Measurements from ENCODE around the gene USP30. TPM values are rescaled to one million over a fixed set of nuclear protein-coding genes. Genes with fewer than 3 reads are reported as not detected.
A peak's percentile ranks its signal among the peaks of the same experiment; 100 is the strongest.

Gene USP30
- polyA plus RNA-seq, 4 donors: 4.9 to 25.5 (median 8.8) TPM

DNA sequence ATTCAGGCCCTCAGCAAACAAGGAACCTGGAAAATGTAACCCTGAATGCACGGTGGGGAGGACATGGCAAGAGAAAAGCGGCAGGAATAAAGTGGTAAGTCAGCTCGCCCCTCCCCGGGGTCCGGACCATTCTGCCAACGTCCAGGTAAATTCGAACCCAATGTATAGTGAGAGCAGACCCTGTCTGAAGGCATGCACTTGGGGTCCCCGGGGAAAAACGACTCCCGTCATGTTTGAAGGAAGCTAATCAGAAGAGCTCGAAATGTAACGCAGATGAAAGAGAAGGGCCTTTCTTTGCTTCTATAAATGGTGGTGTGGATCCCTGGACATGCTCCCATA lies 64.2 kb downstream of the USP30 start:
- no peak for FAIRE-seq
- peaks cover 2 to 52% (median 11%) of the 10 kb centered on the region in 3 donors for H3K4me1 ChIP-seq (ENCODE audit: control insufficient read depth in 3 of 3, insufficient read depth in 2 of 3, low read depth in 1 of 3, low read length in 2 of 3)
- 30 to 61% (median 31%) methylated on average over 12 of the region's 12 CpGs for WGBS, 3 donors
- peaks cover 0 to 2% (median 2%) of the 10 kb centered on the region in 3 donors for H3K36me3 ChIP-seq (ENCODE audit: control insufficient read depth in 3 of 3, insufficient read depth in 2 of 3, low read depth in 1 of 3, low read length in 3 of 3)
- H3K27me3 ChIP-seq (ENCODE audit: control insufficient read depth in 3 of 3, insufficient read depth in 3 of 3, low read length in 3 of 3): no peaks in the 10 kb centered on the region
- H3K4me3 ChIP-seq (ENCODE audit: low read depth in 1 of 3, low read length in 3 of 3): no peak overlapping the region
- peak overlapping the region; percentile 88 to 94 (median 93) for H3K27ac ChIP-seq (ENCODE audit: low read depth in 1 of 3, low read length in 2 of 3)
- H3K9me3 ChIP-seq (ENCODE audit: control insufficient read depth in 2 of 2, insufficient read depth in 1 of 2, low read depth in 1 of 2, low read length in 1 of 2): no peaks in the 10 kb centered on the region
- DNase-seq: no peak

DNA sequence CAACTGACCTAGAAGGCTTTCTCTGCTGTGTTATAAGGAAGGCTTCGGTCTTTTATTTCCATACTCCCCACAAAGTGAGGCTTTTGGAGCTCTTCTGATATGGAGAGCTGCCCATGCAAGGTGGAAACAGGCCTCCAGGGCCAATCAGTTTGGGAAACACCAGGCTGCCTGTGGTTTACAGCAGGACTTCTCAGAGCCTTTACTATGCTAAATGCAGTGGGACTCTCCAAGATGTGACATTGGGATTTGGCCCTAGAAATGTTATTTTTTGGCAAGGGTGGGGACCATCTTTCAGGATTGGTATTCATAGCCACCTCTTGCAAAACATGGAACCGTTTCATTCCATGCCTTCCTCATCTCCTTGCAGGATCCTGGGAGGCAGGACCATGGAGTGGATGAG lies 67.7 kb downstream of the USP30 start:
- H3K4me3 ChIP-seq (ENCODE audit: low read depth in 1 of 3, low read length in 3 of 3): no peak overlapping the region
- H3K27ac ChIP-seq (ENCODE audit: low read depth in 1 of 3, low read length in 2 of 3): no peak overlapping the region
- peaks cover 2 to 36% (median 8%) of the 10 kb centered on the region in 3 donors for H3K4me1 ChIP-seq (ENCODE audit: control insufficient read depth in 3 of 3, insufficient read depth in 2 of 3, low read depth in 1 of 3, low read length in 2 of 3)
- H3K9me3 ChIP-seq (ENCODE audit: control insufficient read depth in 2 of 2, insufficient read depth in 1 of 2, low read depth in 1 of 2, low read length in 1 of 2): no peaks in the 10 kb centered on the region
- WGBS, 3 donors: 40 to 72% (median 56%) methylated on average over 2 of the region's 2 CpGs
- DNase-seq: no peak
- no peak for FAIRE-seq
- no peaks in the 10 kb centered on the region for H3K27me3 ChIP-seq (ENCODE audit: control insufficient read depth in 3 of 3, insufficient read depth in 3 of 3, low read length in 3 of 3)
- H3K36me3 ChIP-seq (ENCODE audit: control insufficient read depth in 3 of 3, insufficient read depth in 2 of 3, low read depth in 1 of 3, low read length in 3 of 3): peaks cover 0 to 2% (median 0%) of the 10 kb centered on the region in 3 donors

DNA sequence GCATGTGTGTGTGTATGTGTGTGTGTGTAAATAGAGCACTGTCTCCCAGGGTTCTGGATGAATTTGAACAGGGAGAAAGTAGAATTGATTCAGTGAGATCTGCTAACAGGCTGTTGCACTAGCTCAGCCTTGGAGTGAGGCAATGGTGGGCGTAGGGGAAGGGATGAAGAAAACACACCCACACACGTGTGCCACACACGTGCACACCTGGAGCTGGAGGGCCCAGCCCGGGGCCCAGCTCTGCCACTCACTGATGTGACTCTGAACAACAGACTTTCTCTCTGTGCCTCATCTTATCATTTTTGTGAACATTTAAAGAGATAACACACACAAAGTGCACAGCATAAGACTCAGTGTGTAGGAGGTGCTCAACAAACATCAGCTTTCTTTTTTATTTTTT lies 68.2 kb downstream of the USP30 start:
- Histone ChIP-seq H3K36me3 (ENCODE audit: control insufficient read depth in 3 of 3, insufficient read depth in 2 of 3, low read depth in 1 of 3, low read length in 3 of 3) (peaks cover 0 to 2% (median 0%) of the 10 kb centered on the region in 3 donors), H3K4me3 (ENCODE audit: low read depth in 1 of 3, low read length in 3 of 3) (no peak overlapping the region), H3K27me3 (ENCODE audit: control insufficient read depth in 3 of 3, insufficient read depth in 3 of 3, low read length in 3 of 3) (no peaks in the 10 kb centered on the region), H3K27ac (ENCODE audit: low read depth in 1 of 3, low read length in 2 of 3) (no peak overlapping the region), H3K4me1 (ENCODE audit: control insufficient read depth in 3 of 3, insufficient read depth in 2 of 3, low read depth in 1 of 3, low read length in 2 of 3) (peaks cover 2 to 31% (median 4%) of the 10 kb centered on the region in 3 donors), H3K9me3 (ENCODE audit: control insufficient read depth in 2 of 2, insufficient read depth in 1 of 2, low read depth in 1 of 2, low read length in 1 of 2) (no peaks in the 10 kb centered on the region)
- DNase-seq (no peak), FAIRE-seq (no peak)
- WGBS, 3 donors: 47 to 80% (median 55%) methylated on average over 4 of the region's 4 CpGs

DNA sequence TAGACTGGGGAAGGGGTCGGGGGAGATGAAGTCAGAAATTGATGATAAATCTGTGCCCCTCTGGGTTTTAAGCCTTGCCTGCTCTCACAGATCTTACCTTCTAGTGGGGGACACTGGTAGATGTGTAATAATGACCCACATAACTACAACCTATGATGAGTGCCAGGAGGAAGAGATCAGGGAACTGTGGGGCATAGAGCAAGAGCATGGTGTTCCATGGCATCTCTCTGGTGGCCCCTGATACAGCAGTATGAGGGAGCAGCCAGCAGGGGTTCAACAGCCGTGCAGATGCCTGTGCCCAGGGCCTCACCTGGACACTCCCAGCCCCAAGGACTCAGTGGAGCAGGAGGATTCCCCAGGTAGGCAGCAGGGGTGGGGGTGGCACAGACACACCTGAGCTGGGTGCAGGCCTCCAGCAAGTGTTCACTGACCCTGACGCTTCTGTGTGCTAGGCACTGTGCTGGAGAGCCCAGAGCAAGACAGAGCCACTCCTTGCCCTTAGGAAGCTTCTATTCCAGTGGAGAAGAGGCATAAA lies 69.0 kb downstream of the USP30 start:
- Histone ChIP-seq H3K27ac (ENCODE audit: low read depth in 1 of 3, low read length in 2 of 3) (no peak overlapping the region), H3K36me3 (ENCODE audit: control insufficient read depth in 3 of 3, insufficient read depth in 2 of 3, low read depth in 1 of 3, low read length in 3 of 3) (peaks cover 0 to 5% (median 4%) of the 10 kb centered on the region in 3 donors), H3K27me3 (ENCODE audit: control insufficient read depth in 3 of 3, insufficient read depth in 3 of 3, low read length in 3 of 3) (no peaks in the 10 kb centered on the region), H3K4me1 (ENCODE audit: control insufficient read depth in 3 of 3, insufficient read depth in 2 of 3, low read depth in 1 of 3, low read length in 2 of 3) (peaks cover 2 to 22% (median 2%) of the 10 kb centered on the region in 3 donors), H3K9me3 (ENCODE audit: control insufficient read depth in 2 of 2, insufficient read depth in 1 of 2, low read depth in 1 of 2, low read length in 1 of 2) (no peaks in the 10 kb centered on the region), H3K4me3 (ENCODE audit: low read depth in 1 of 3, low read length in 3 of 3) (no peak overlapping the region)
- no peak for DNase-seq
- no peak for FAIRE-seq
- WGBS, 3 donors: 90 to 96% (median 92%) methylated on average over 3 of the region's 3 CpGs

DNA sequence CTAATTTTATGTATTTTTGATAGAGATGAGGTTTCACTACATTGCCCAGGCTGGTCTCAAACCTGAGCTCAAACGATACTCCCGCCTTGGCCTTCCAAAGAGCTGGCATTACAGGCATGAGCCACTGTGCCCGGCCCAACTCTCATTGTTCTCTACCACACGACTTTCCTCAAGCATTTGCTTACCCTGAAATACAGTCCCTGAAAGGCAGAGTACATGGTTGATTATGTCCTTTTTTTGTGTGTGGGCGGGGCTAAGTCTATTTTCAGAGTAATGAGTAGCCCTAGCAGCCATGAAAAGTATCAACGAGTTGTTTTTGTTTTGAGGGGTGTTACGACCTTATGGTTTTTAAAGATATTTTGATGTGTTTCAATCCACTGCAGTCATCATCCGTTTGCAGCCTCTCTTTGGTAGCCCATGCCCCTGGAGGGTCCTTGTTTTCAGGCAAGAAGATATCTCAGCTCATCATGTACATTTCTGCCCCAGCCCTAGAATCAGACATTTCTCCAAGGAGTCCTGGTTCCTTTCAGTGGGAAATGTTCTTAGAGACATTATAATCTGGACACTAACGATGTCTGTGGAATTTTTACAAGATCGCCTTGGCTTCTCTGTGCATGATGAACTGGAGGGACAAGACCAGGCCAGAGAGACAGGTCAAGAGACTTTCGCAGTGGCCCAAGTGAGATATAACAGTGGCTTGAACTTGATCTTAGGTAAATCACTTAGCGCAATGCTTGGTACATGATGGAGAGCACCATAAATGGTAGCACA lies 72.7 kb downstream of the USP30 start:
- 84 to 85% (median 84%) methylated on average over 12 of the region's 12 CpGs for WGBS, 3 donors
- FAIRE-seq: no peak
- no peaks in the 10 kb centered on the region for H3K27me3 ChIP-seq (ENCODE audit: control insufficient read depth in 3 of 3, insufficient read depth in 3 of 3, low read length in 3 of 3)
- H3K4me1 ChIP-seq (ENCODE audit: control insufficient read depth in 3 of 3, insufficient read depth in 2 of 3, low read depth in 1 of 3, low read length in 2 of 3): peaks cover 0 to 2% (median under 1%) of the 10 kb centered on the region in 3 donors
- DNase-seq: no peak
- no peak overlapping the region for H3K4me3 ChIP-seq (ENCODE audit: low read depth in 1 of 3, low read length in 3 of 3)
- H3K36me3 ChIP-seq (ENCODE audit: control insufficient read depth in 3 of 3, insufficient read depth in 2 of 3, low read depth in 1 of 3, low read length in 3 of 3): peaks cover 0 to 5% (median 4%) of the 10 kb centered on the region in 3 donors
- no peak overlapping the region for H3K27ac ChIP-seq (ENCODE audit: low read depth in 1 of 3, low read length in 2 of 3)
- no peaks in the 10 kb centered on the region for H3K9me3 ChIP-seq (ENCODE audit: control insufficient read depth in 2 of 2, insufficient read depth in 1 of 2, low read depth in 1 of 2, low read length in 1 of 2)

DNA sequence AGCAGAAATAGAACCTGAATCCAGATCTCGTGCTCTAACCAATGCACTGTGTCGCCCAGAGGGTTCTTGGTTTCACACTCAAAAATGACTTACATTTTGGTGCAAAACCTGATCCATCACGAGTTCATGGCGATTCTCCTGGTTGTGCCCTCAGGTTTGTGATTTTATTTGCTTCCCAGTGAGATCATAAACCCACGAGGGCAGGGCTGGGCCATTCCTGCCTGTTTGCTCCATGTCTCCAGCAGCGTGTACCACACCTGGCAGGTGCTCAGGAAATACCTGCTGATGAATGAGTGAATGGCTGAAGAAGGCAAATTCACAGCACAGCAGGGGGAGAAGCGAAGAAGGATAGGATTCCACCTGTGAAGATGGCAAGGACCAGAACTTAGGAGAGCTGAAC lies 73.4 kb downstream of the USP30 start:
- 48 to 70% (median 61%) methylated on average over 7 of the region's 7 CpGs for WGBS, 3 donors
- Histone ChIP-seq H3K27ac (ENCODE audit: low read depth in 1 of 3, low read length in 2 of 3) (no peak overlapping the region), H3K4me1 (ENCODE audit: control insufficient read depth in 3 of 3, insufficient read depth in 2 of 3, low read depth in 1 of 3, low read length in 2 of 3) (no peaks in the 10 kb centered on the region), H3K4me3 (ENCODE audit: low read depth in 1 of 3, low read length in 3 of 3) (no peak overlapping the region), H3K36me3 (ENCODE audit: control insufficient read depth in 3 of 3, insufficient read depth in 2 of 3, low read depth in 1 of 3, low read length in 3 of 3) (peaks cover 0 to 5% (median 4%) of the 10 kb centered on the region in 3 donors), H3K9me3 (ENCODE audit: control insufficient read depth in 2 of 2, insufficient read depth in 1 of 2, low read depth in 1 of 2, low read length in 1 of 2) (no peaks in the 10 kb centered on the region), H3K27me3 (ENCODE audit: control insufficient read depth in 3 of 3, insufficient read depth in 3 of 3, low read length in 3 of 3) (no peaks in the 10 kb centered on the region)
- FAIRE-seq: no peak
- no peak for DNase-seq

DNA sequence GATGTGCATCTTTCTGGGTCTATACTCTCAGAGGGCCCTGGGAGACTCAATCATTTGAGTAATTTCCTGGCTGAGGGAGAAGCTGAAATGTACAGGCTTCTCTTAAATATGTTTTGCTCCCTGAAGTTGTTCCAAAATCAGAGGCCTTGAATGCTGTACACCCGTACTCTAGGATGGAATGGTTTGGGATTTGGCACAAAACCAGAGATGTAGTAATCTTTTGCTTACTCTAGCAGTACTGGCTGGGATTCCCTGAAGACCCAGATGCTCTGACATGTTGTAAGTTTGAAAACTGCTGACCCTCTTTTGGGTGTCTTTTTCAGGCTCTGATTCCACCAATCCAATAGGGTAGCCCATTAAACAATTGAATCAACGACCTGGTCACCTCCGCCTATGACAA lies 74.4 kb downstream of the USP30 start:
- FAIRE-seq (no peak), DNase-seq (no peak)
- Histone ChIP-seq H3K4me1 (ENCODE audit: control insufficient read depth in 3 of 3, insufficient read depth in 2 of 3, low read depth in 1 of 3, low read length in 2 of 3) (no peaks in the 10 kb centered on the region), H3K27me3 (ENCODE audit: control insufficient read depth in 3 of 3, insufficient read depth in 3 of 3, low read length in 3 of 3) (no peaks in the 10 kb centered on the region), H3K27ac (ENCODE audit: low read depth in 1 of 3, low read length in 2 of 3) (no peak overlapping the region), H3K4me3 (ENCODE audit: low read depth in 1 of 3, low read length in 3 of 3) (no peak overlapping the region), H3K9me3 (ENCODE audit: control insufficient read depth in 2 of 2, insufficient read depth in 1 of 2, low read depth in 1 of 2, low read length in 1 of 2) (no peaks in the 10 kb centered on the region), H3K36me3 (ENCODE audit: control insufficient read depth in 3 of 3, insufficient read depth in 2 of 3, low read depth in 1 of 3, low read length in 3 of 3) (peaks cover 0 to 4% (median 4%) of the 10 kb centered on the region in 3 donors)
- 70 to 86% (median 84%) methylated on average over 3 of the region's 3 CpGs for WGBS, 3 donors

DNA sequence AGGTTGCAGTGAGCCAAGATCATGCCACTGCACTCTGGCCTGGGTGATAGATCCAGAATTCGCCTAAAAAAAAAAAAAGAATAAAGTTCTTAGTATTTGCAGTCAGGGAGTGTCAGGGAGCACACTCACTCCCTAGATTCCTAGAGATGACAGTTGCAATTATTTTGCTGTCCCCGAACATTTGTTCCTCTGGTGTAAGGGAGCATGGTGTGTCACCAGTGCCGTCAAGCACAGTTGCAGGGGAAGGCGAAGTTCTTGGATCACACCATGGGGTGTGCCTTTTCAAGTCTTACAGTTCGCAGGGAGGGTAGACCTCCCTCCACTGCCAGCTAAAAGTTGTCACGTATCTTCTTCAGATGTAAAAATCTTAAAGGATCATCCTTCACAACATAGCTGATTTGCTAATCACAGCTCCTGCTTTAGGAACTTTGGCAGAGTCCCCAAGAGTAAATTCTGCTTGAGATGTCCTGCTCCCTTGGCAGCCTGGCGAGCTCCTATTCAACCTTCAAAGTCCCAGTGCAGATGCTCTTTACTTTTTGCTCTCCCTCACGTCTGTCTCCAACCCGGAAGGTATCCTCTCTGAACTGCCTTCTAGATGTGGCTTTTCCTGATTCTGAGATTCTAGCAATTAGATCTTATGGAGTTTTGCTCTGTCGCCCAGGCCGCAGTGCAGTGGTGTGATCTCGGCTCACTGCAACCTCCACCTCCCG lies 75.3 kb downstream of the USP30 start:
- no peaks in the 10 kb centered on the region for H3K27me3 ChIP-seq (ENCODE audit: control insufficient read depth in 3 of 3, insufficient read depth in 3 of 3, low read length in 3 of 3)
- no peaks in the 10 kb centered on the region for H3K9me3 ChIP-seq (ENCODE audit: control insufficient read depth in 2 of 2, insufficient read depth in 1 of 2, low read depth in 1 of 2, low read length in 1 of 2)
- WGBS, 3 donors: 92 to 93% (median 93%) methylated on average over 13 of the region's 13 CpGs
- H3K4me1 ChIP-seq (ENCODE audit: control insufficient read depth in 3 of 3, insufficient read depth in 2 of 3, low read depth in 1 of 3, low read length in 2 of 3): no peaks in the 10 kb centered on the region
- H3K4me3 ChIP-seq (ENCODE audit: low read depth in 1 of 3, low read length in 3 of 3): no peak overlapping the region
- H3K36me3 ChIP-seq (ENCODE audit: control insufficient read depth in 3 of 3, insufficient read depth in 2 of 3, low read depth in 1 of 3, low read length in 3 of 3): peaks cover 0 to 5% (median 4%) of the 10 kb centered on the region in 3 donors
- FAIRE-seq (no peak), DNase-seq (no peak)
- no peak overlapping the region for H3K27ac ChIP-seq (ENCODE audit: low read depth in 1 of 3, low read length in 2 of 3)

All from small intestine (tissue), 7 donors.